NB4 (cell line): ENCODE data around the gene AKR1E2.

ENCODE experiments used
- DNase-seq: peaks from one replicate; pipeline ENCODE4 v3.0.0; 2010; ENCODE audit warnings: low read depth
- H3K4me3 ChIP-seq: one replicate; pipeline ENCODE4 v1.5.1; 2011; ENCODE audit warnings: mild to moderate bottlenecking, low read depth, low read length, moderate library complexity
- MYC ChIP-seq: IDR thresholded peaks from 2 replicates; pipeline ENCODE4 v1.6.1; 2011; ENCODE audit warnings: low read depth, low read length
- POLR2A ChIP-seq: IDR thresholded peaks from 2 replicates; pipeline ENCODE4 v1.6.1; 2011; ENCODE audit warnings: mild to moderate bottlenecking; ENCODE audit not compliant: insufficient read length; ENCODE audit errors: extremely low read depth
- TF ChIP-seq, protein P1 (sequence below): IDR thresholded peaks from 2 replicates; pipeline ENCODE4 v1.6.1; 2011; ENCODE audit warnings: low read depth, low read length
- TF ChIP-seq, protein P2 (sequence below): IDR thresholded peaks from one replicate; pipeline ENCODE4 v1.5.1; 2012; ENCODE audit warnings: low read depth, low read length

Gene AKR1E2

DNA sequence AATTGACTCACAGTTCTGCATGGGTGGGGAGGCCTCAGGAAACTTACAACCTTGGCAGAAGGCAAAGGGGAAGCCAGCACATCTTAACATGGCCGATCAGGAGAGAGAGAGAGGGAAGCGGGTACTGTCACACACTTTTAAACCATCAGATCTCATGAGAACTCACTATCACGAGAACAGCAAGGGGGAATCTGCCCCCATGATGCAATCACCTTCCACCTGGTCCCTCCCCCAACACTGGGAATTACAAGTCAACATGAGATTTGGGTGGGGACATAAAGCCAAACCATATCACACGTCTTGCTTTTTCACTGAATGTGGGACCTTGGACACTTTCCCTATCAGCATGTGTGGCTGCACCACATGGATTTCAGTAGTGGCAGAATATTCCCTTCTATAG is 9.0 kb upstream of the AKR1E2 start:
- TF ChIP-seq MYC (no peak), POLR2A (no peak)
- TF ChIP-seq, protein P1, sequence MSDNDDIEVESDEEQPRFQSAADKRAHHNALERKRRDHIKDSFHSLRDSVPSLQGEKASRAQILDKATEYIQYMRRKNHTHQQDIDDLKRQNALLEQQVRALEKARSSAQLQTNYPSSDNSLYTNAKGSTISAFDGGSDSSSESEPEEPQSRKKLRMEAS: no peak
- TF ChIP-seq, protein P2, sequence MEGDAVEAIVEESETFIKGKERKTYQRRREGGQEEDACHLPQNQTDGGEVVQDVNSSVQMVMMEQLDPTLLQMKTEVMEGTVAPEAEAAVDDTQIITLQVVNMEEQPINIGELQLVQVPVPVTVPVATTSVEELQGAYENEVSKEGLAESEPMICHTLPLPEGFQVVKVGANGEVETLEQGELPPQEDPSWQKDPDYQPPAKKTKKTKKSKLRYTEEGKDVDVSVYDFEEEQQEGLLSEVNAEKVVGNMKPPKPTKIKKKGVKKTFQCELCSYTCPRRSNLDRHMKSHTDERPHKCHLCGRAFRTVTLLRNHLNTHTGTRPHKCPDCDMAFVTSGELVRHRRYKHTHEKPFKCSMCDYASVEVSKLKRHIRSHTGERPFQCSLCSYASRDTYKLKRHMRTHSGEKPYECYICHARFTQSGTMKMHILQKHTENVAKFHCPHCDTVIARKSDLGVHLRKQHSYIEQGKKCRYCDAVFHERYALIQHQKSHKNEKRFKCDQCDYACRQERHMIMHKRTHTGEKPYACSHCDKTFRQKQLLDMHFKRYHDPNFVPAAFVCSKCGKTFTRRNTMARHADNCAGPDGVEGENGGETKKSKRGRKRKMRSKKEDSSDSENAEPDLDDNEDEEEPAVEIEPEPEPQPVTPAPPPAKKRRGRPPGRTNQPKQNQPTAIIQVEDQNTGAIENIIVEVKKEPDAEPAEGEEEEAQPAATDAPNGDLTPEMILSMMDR: no peak

DNA sequence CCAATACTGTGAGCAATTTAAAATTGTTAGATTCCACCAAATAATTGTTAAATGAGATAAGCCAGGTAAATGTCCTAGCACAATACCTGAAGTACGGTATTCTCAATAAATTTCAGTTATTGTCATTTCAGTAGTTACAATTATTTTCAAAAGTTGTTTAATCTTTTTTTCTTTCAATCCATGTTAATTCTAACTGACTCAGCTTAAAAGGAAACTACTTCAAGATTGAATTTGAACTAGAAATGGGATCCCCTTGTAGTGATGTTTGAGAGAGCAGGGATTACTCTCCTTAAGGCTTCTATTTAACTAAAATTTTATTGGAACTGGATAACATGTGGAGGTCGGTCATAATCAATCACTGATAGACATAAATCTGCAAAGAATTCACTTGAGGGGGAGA is 6.9 kb upstream of the AKR1E2 start:
- DNase-seq: no peak
- H3K4me3 ChIP-seq: no peak overlapping the region
- TF ChIP-seq MYC: no peak

More for the DNA sequence above, 9.0 kb upstream of the AKR1E2 start:
- H3K4me3 ChIP-seq: no peak overlapping the region
- DNase-seq: no peak

DNA sequence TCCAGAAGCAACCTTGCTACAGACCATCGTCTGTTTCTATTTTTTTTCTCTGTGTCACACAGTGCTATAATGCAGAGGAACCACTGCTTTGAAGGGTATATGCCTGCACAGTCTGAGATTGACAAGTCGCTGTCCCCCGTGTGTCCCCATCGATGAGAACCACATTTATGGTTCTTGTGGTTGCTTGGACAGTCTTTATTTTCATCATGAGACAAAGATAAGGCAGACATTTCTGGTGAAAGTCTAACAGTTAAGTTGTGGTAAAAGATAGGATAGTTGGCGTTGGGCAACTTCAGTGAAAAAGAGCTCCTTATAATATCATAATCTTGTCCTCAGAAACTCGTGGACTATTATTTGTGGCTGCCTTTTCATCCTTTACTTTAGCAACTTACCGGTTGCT is 6.3 kb upstream of the AKR1E2 start:
- no peak for TF ChIP-seq POLR2A
- no peak for TF ChIP-seq MYC
- TF ChIP-seq, protein P1: no peak
- TF ChIP-seq, protein P2: no peak
- H3K4me3 ChIP-seq: no peak overlapping the region
- DNase-seq: peak; percentile 20

DNA sequence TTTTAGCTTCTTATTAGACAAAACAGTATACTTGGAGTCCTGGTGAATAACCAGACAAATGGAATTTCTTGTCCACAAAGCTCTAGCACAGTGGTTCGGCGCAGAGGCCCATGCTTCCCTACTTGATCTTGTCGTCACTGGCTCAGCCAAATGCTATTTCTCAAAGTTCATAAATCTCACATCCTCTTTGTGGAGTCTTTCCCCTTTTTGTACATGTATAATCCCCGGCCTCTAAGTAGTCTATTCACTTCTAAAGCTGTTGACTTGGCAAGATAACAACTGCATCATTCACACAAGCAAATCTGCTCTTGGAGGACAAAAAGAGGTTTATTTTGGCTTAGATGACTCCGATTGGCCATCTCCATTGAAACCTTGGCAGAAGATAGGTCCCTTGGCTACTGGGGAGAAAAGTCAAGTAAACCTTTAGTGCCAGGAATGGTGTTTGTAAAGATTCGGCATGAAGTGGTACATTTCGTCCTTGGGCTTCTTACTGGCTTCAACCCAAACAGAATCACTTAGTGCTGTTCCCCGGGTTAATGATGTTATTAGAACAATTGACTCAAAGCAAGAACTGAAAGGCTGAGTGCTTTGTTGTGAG is 5.1 kb upstream of the AKR1E2 start:
- TF ChIP-seq MYC (no peak), POLR2A (no peak)
- TF ChIP-seq, protein P1: no peak
- TF ChIP-seq, protein P2: no peak
- H3K4me3 ChIP-seq: no peak overlapping the region
- no peak for DNase-seq

DNA sequence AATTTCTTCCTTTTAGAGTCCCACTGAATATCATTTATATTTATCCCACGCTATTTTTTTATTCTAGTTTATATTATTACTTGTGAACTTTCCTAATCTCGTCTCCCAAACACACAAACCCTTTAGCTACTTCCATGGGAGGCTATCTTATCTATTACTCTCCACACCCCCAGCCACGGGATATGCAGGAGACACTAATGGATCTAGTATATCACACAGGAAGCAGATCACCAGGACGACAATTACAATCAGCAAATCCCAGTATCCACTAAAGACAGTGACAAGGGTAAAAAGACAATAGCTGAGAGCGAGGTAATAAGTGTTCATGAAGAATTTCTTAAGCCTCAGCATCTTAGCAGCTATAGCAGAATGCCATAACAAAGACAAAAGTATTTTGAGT is 3.8 kb upstream of the AKR1E2 start:
- H3K4me3 ChIP-seq: no peak overlapping the region
- TF ChIP-seq, protein P2: no peak
- no peak for TF ChIP-seq POLR2A
- TF ChIP-seq, protein P1: no peak
- DNase-seq: no peak

DNA sequence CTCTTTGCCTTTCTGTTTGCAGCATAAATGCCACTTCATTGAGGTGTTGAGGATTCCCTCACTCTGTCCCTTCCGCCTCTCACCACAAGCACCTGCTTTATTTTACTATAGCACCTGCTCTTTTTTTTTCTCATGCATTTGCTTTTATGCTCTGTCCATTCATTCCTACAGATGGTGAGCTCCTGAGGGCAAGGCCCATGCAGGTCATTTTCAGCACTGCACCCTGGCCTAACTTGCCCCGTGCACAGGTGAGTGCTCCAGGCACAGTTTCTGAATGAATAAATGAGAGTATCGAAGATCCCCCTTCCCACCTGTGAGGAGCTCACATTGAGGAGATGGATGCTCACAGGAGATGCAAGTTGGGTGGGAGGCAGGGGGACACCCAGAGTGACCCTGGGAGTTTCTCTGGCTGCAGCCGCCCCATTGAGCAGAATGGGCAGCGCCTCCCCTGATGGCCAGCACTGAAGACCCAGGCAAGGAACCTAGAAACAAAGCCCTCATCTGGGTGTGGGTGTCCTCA is 1.2 kb upstream of the AKR1E2 start:
- H3K4me3 ChIP-seq: no peak overlapping the region
- TF ChIP-seq MYC (no peak), POLR2A (no peak)
- TF ChIP-seq, protein P2: no peak
- TF ChIP-seq, protein P1: no peak
- no peak for DNase-seq
